Measurements from ENCODE around the gene C1RL.

DNA sequence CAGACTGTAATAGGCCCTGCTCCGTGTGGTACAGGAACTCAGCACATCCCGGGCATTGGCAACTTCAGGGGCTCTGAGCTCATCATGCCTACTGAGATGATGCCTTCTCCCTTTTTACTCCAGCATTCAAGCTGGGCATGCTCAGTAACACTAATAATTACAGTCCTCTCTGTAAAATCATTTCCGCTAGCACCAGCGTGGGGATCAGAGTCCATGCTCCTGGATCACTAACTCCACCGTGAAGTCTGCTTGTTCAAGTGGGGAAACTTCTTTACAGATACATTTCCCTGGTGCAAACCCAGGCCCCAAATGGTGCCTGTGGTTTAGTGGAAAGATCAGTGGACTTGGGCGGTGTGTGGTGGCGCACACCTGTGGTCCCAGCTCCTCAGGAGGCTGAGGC lies 37.9 kb upstream of the C1RL start:
- TF ChIP-seq, protein P1, sequence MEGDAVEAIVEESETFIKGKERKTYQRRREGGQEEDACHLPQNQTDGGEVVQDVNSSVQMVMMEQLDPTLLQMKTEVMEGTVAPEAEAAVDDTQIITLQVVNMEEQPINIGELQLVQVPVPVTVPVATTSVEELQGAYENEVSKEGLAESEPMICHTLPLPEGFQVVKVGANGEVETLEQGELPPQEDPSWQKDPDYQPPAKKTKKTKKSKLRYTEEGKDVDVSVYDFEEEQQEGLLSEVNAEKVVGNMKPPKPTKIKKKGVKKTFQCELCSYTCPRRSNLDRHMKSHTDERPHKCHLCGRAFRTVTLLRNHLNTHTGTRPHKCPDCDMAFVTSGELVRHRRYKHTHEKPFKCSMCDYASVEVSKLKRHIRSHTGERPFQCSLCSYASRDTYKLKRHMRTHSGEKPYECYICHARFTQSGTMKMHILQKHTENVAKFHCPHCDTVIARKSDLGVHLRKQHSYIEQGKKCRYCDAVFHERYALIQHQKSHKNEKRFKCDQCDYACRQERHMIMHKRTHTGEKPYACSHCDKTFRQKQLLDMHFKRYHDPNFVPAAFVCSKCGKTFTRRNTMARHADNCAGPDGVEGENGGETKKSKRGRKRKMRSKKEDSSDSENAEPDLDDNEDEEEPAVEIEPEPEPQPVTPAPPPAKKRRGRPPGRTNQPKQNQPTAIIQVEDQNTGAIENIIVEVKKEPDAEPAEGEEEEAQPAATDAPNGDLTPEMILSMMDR (IDR thresholded peaks at IDR 0.05; ENCODE audit: insufficient read depth, low read length, poor library complexity, severe bottlenecking) = no peak
- TF ChIP-seq EZH2phosphoT487 (conservative IDR thresholded peaks at IDR 0.05; ENCODE audit: low read length) = no peak
